HepG2 (cell line): Measurements from ENCODE around the gene MBNL3. TPM values are rescaled to one million over a fixed set of nuclear protein-coding genes. Genes with fewer than 3 reads are reported as not detected.

Experiments used
- ATAC-seq: fragments of 200-7000 bp; cut with Tn5 transposase; 3 replicates; pipeline ENCODE4 v1.9.1; 2020; ENCODE audit warnings: mild to moderate bottlenecking, moderate library complexity
- BruUV-seq: library from RNA; stranded (reverse); fragments of 400-500 nt; replicated peaks from 2 replicates; lab custom pipeline; 2021; lab: Mats Ljungman, UMichigan
- CTCF ChIA-PET: fragments of 300-600 bp; formaldehyde crosslinking; extraction: SDS; loops from one replicate; lab custom pipeline; 2021; ENCODE audit warnings: low total read pairs, inconsistent platforms, low intra/inter-chr PET ratio; lab: Yijun Ruan, JAX
- POLR2A ChIA-PET: fragments of 350-600 bp; sonication (Branson Sonifier 250); formaldehyde crosslinking; loops from one replicate; lab custom pipeline; 2020; ENCODE audit warnings: antibody characterized with exemption, inconsistent platforms; lab: Yijun Ruan, JAX
- DNase-seq: peaks from one replicate; pipeline ENCODE4 v3.0.0-alpha.2; 2015; ENCODE audit warnings: low spot score
- FAIRE-seq: peaks from 3 replicates; lab custom pipeline; 2011; peaks lifted over from hg19 to GRCh38; lab: Jason Lieb, UNC
- H2AFZ ChIP-seq: one replicate; pipeline ENCODE4 v1.6.1; 2011; ENCODE audit warnings: low read length, inconsistent platforms
- H3K27ac ChIP-seq: fragments of 300-600 bp; 3 replicates; pipeline ENCODE4 v1.8.0; 2011; ENCODE audit warnings: mixed run types, mild to moderate bottlenecking, mixed read lengths, low read length, inconsistent platforms; ENCODE audit not compliant: insufficient read depth; ENCODE audit errors: extremely low read length
- H3K27me3 ChIP-seq, 2 experiments: fragments of 200-600 bp in 1 of 2; 2 replicates in 1 of 2; 3 replicates in 1 of 2; pipeline versions ENCODE4 v1.6.0 to v1.8.0; 2011; ENCODE audit warnings: low read length in 2 of 2, mild to moderate bottlenecking in 2 of 2, moderate library complexity in 2 of 2, inconsistent platforms in 1 of 2; ENCODE audit not compliant: insufficient read depth in 2 of 2, control insufficient read depth in 1 of 2
- H3K36me3 ChIP-seq, 2 experiments: fragments of 200-600 bp in 1 of 2; replicated peaks in 1 of 2; 2 replicates in 1 of 2; 3 replicates in 1 of 2; pipeline versions ENCODE4 v1.5.1 to v1.8.0; 2011; ENCODE audit warnings: low read length in 2 of 2, inconsistent platforms in 1 of 2; ENCODE audit not compliant: insufficient read depth in 2 of 2, control insufficient read depth in 1 of 2
- H3K4me1 ChIP-seq: 2 replicates; pipeline ENCODE4 v1.5.1; 2012; ENCODE audit warnings: low read length, inconsistent platforms; ENCODE audit not compliant: insufficient read depth
- H3K4me2 ChIP-seq: 2 replicates; pipeline ENCODE4 v1.6.0; 2011; ENCODE audit warnings: low read depth, low read length, inconsistent platforms
- H3K4me3 ChIP-seq, 3 experiments: fragments of 200-600 bp in 1 of 3; sonication (generic), shearing (Covaris generic) in 1 of 3; replicated peaks in 1 of 3; 2 replicates each; pipeline ENCODE4 v1.5.1; 2011 to 2016; ENCODE audit warnings: low read length in 3 of 3, inconsistent platforms in 2 of 3, low read depth in 2 of 3, mild to moderate bottlenecking in 2 of 3, control low read depth in 1 of 3, mixed read lengths in 1 of 3; ENCODE audit not compliant: insufficient read depth in 1 of 3
- H3K79me2 ChIP-seq: one replicate; pipeline ENCODE4 v1.6.1; 2011; ENCODE audit warnings: low read length, inconsistent platforms; ENCODE audit not compliant: insufficient read depth
- H3K9ac ChIP-seq: 2 replicates; pipeline ENCODE4 v1.6.0; 2011; ENCODE audit warnings: mild to moderate bottlenecking, low read depth, low read length, inconsistent platforms; ENCODE audit not compliant: insufficient read depth
- H3K9me3 ChIP-seq: 2 replicates; pipeline ENCODE4 v1.5.1; 2012; ENCODE audit warnings: mild to moderate bottlenecking, low read length
- H4K20me1 ChIP-seq: 2 replicates; pipeline ENCODE4 v1.6.0; 2011; ENCODE audit warnings: inconsistent platforms, mild to moderate bottlenecking, low read length, moderate library complexity; ENCODE audit not compliant: insufficient read depth
- JUND ChIP-seq: sonication (generic); formaldehyde crosslinking; IDR thresholded peaks from 2 replicates; pipeline ENCODE4 v1.8.0; 2022; ENCODE audit warnings: mild to moderate bottlenecking, missing genetic modification reagents
- KLF16 ChIP-seq, 2 experiments: sonication (generic) in 1 of 2; formaldehyde crosslinking in 1 of 2; IDR thresholded peaks; 2 replicates each; pipeline versions ENCODE4 v1.6.1 to v1.8.0; 2016 to 2023; ENCODE audit warnings: missing genetic modification reagents in 2 of 2, missing compliant biosample characterization in 1 of 2
- MZF1 ChIP-seq: sonication (generic); formaldehyde crosslinking; IDR thresholded peaks from 2 replicates; pipeline ENCODE4 v1.8.1; 2023; ENCODE audit warnings: mild to moderate bottlenecking, missing genetic modification reagents, borderline replicate concordance
- PPARG ChIP-seq: conservative IDR thresholded peaks from 2 replicates; pipeline ENCODE4 v1.6.1; 2016; ENCODE audit warnings: missing biosample characterization, missing genetic modification reagents
- RFX3 ChIP-seq: IDR thresholded peaks from 2 replicates; pipeline ENCODE4 v1.6.1; 2016; ENCODE audit warnings: missing biosample characterization, missing genetic modification reagents
- TGIF2 ChIP-seq: IDR thresholded peaks from 2 replicates; pipeline ENCODE4 v1.6.1; 2016; ENCODE audit warnings: control low read depth, missing compliant biosample characterization
- TP53 ChIP-seq: sonication (generic); formaldehyde crosslinking; conservative IDR thresholded peaks from 2 replicates; pipeline ENCODE4 v1.4.0; 2020; ENCODE audit warnings: missing genetic modification reagents
- TSC22D2 ChIP-seq: sonication (generic); formaldehyde crosslinking; IDR thresholded peaks from 2 replicates; pipeline ENCODE4 v1.5.1; 2020; ENCODE audit warnings: missing genetic modification reagents, mild to moderate bottlenecking, borderline replicate concordance
- WGBS: methylation state at CpG from one replicate; pipeline ENCODE4 v1.1.6; 2017; ENCODE audit warnings: low lambda C conversion rate; 5-methylcytosine and 5-hydroxymethylcytosine counted together
- in situ Hi-C: cut with HindIII; loops from 2 replicates; pipeline ENCODE4 v1.10.0; 2017; ENCODE audit warnings: low pct_unique_long_range_greater_than_20kb; ENCODE audit not compliant: extremely low pct_ligation_motif_present
- intact Hi-C: fragments of 100-400 bp; cut with micrococcal nuclease; formaldehyde crosslinking; loops from one replicate; pipeline ENCODE4 v1.10.0; 2022; ENCODE audit not compliant: unreplicated experiment
- polyA plus RNA-seq, 8 experiments: library from polyadenylated mRNA; depleted of rRNA in 3 of 8; stranded (reverse) in 7 of 8; unstranded in 1 of 8; fragments of >200 nt; fragmentation: Illumina TruSeq in 4 of 8; extraction: Trizol in 4 of 8; gene quantifications; 2 replicates each; pipeline versions ENCODE4 v1.2.1 to v1.2.3, GENCODE V29; 2011 to 2016; ENCODE audit warnings: low read depth in 4 of 8, missing spikeins in 1 of 8, mixed read lengths in 1 of 8; ENCODE audit not compliant: insufficient read depth in 1 of 8
- total RNA-seq, 5 experiments: library from RNA; depleted of rRNA; stranded (reverse); fragments of >200 nt; fragmentation: Illumina TruSeq; extraction: Trizol; gene quantifications; 2 replicates each; pipeline ENCODE4 v1.2.3, GENCODE V29; 2016; ENCODE audit warnings: low read depth in 1 of 5
- TF ChIP-seq, protein P1 (sequence below): sonication (generic); formaldehyde crosslinking; IDR thresholded peaks from 2 replicates; pipeline ENCODE4 v1.4.0; 2020; ENCODE audit warnings: missing genetic modification reagents

MBNL3 gene
- total and polyA plus RNA-seq, 2 of the 13 experiments (the other 11 are each of a cell fraction or from before 2014, with no cell fraction given) = 155 to 257 TPM

DNA sequence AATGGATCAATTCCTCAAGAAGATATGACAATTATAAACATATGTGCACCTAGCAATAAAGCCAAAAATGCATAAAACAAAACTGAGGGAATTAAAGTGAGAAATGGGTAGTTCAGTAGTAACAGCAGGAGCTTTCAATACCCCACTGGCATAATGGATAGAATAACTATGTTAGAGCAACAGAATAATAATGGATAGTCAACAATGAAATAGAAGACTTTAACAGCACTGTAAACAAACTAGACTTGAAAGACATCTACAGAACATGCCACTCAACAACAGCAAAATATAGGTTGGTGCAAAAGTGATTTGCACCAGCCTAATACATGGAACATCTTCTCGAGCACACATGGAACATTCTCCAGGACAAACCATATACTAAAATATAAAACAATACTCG is 20.0 kb upstream of the MBNL3 start:
- Histone ChIP-seq H3K4me1 (peaks cover 26% of the 10 kb centered on the region), H3K9ac (no peak overlapping the region), H3K27ac (no peak overlapping the region), H3K36me3 (no peaks in the 10 kb centered on the region), H3K9me3 (no peaks in the 10 kb centered on the region), H2AFZ (no peak overlapping the region), H3K4me3 (no peak overlapping the region), H3K79me2 (no peaks in the 10 kb centered on the region), H3K4me2 (no peak overlapping the region), H3K27me3 (no peaks in the 10 kb centered on the region), H4K20me1 (no peaks in the 10 kb centered on the region)
- FAIRE-seq (no peak), ATAC-seq (no peak), DNase-seq (no peak)
- CTCF ChIA-PET = no interaction called here
- POLR2A ChIA-PET = no interaction called here
- no peak for TF ChIP-seq KLF16 (CRISPR knock-in tag; IDR thresholded peaks at IDR 0.05)
- no peak for TF ChIP-seq RFX3 (CRISPR knock-in tag)
- no peak for TF ChIP-seq MZF1 (CRISPR knock-in tag)
- TF ChIP-seq, protein P1, sequence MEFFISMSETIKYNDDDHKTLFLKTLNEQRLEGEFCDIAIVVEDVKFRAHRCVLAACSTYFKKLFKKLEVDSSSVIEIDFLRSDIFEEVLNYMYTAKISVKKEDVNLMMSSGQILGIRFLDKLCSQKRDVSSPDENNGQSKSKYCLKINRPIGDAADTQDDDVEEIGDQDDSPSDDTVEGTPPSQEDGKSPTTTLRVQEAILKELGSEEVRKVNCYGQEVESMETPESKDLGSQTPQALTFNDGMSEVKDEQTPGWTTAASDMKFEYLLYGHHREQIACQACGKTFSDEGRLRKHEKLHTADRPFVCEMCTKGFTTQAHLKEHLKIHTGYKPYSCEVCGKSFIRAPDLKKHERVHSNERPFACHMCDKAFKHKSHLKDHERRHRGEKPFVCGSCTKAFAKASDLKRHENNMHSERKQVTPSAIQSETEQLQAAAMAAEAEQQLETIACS = no peak
- TF ChIP-seq JUND (CRISPR knock-in tag) = no peak
- TF ChIP-seq PPARG (CRISPR knock-in tag) = no peak
- TF ChIP-seq TGIF2 (CRISPR knock-in tag) = no peak
- TF ChIP-seq TP53 (CRISPR knock-in tag) = no peak
- no peak for TF ChIP-seq TSC22D2 (CRISPR knock-in tag)
- intact Hi-C loops = no loop called here
- in situ Hi-C loops = no loop called here
- BruUV-seq = no TSS peak
- 90% methylated on average over 2 of the region's 2 CpGs for WGBS
